Measurements from ENCODE around the gene RRBP1.

GRCh38 chr20:17620371-17621228 is 61.4 kb downstream of the RRBP1 start:
- TF ChIP-seq, protein P1, sequence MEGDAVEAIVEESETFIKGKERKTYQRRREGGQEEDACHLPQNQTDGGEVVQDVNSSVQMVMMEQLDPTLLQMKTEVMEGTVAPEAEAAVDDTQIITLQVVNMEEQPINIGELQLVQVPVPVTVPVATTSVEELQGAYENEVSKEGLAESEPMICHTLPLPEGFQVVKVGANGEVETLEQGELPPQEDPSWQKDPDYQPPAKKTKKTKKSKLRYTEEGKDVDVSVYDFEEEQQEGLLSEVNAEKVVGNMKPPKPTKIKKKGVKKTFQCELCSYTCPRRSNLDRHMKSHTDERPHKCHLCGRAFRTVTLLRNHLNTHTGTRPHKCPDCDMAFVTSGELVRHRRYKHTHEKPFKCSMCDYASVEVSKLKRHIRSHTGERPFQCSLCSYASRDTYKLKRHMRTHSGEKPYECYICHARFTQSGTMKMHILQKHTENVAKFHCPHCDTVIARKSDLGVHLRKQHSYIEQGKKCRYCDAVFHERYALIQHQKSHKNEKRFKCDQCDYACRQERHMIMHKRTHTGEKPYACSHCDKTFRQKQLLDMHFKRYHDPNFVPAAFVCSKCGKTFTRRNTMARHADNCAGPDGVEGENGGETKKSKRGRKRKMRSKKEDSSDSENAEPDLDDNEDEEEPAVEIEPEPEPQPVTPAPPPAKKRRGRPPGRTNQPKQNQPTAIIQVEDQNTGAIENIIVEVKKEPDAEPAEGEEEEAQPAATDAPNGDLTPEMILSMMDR (IDR thresholded peaks at IDR 0.05), result no peak
- TF ChIP-seq EP300 (IDR thresholded peaks at IDR 0.05), result no peak
